ENCODE data around the gene METTL15.
A peak's percentile ranks its signal among the peaks of the same experiment; 100 is the strongest.
"Not testable (repeated sequence)": the region's sequence is repeated elsewhere in the genome, so short reads cannot be mapped to it uniquely, and the experiment has no call there.

METTL15 gene

DNA sequence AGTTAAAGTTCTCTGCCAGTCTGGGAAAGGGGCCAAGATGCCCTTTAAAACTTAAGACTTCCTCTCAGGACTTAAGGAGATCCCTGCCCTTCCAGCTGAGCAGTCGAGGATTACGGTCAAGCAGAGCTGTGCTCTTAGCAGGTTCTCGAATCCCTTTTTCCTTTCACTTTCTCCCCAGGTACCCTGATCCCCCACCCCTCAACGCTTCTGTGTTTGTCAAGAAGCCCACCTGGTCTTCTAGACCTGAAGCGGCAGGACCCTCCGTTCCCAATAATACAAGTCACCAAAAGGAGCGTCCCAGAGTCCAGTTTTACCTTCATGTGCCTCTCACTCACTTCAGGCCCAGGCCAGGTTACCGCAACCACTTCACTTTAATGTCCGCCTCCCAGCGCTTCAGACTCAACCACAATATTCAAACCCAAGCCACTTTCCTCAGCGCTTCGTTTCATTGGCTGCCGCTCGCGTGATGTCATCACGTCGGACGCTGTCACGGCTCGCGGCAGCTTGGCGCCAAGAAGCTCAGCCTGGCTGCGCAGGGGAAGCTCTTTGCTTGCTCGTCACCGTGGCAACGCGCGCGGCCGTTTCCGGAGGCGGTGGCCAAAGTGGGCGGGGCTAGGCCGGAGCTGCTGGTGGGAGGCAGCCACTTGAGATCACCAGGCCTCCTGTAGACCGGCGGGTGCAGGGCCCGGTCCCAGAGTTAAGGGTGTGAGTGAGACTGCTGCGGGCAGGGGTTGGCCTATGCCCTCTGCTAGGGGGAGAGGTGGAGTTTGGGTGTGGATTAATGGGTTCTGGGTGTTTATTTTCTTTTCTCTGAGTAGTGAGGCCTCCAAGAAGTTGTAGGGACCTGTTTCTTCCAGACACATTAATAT lies at the start of gene METTL15, which contains the start of gene KIF18A:
METTL15 (plus strand) TSS at position 639 of the 869 bp plus-strand sequence. CDS start 4,947 bp downstream, outside the sequence.
KIF18A (minus strand) TSS at position 407 of the 869 bp plus-strand sequence. CDS start 10,209 bp downstream, outside the sequence.
- peak; percentile 92 to 96 for DNase-seq

GRCh38 chr11:28071305-28071704 lies 36.9 kb upstream of the METTL15 start:
- DNase-seq = no peak

GRCh38 chr11:28072321-28072720 lies 35.9 kb upstream of the METTL15 start:
- no peak for DNase-seq

GRCh38 chr11:28077521-28077920 lies 30.7 kb upstream of the METTL15 start:
- DNase-seq = no peak

GRCh38 chr11:28083118-28083517 lies 25.1 kb upstream of the METTL15 start:
- no peak for DNase-seq

GRCh38 chr11:28086569-28086968 lies 21.6 kb upstream of the METTL15 start:
- no peak for DNase-seq

DNA sequence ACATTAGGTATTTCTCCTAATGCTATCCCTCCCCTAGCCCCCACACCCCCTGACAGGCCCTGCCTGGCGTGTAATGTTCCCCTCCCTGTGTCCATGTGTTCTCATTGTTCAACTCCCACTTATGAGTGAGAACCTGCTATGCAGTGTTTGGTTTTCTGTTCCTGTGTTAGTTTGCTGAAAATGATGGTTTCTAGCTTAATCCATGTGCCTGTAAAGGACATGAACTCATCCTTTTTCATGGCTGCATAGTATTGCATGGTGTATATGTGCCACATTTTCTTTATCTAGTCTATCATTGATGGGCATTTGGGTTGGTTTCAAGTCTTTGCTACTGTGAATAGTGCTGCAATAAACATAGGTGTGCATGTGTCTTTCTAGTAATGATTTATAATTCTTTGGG lies 21.0 kb upstream of the METTL15 start:
- DNase-seq = not testable (repeated sequence)

GRCh38 chr11:28087693-28088092 lies 20.5 kb upstream of the METTL15 start:
- not testable (repeated sequence) for DNase-seq

GRCh38 chr11:28089378-28089777 lies 18.8 kb upstream of the METTL15 start:
- no peak for DNase-seq

DNA sequence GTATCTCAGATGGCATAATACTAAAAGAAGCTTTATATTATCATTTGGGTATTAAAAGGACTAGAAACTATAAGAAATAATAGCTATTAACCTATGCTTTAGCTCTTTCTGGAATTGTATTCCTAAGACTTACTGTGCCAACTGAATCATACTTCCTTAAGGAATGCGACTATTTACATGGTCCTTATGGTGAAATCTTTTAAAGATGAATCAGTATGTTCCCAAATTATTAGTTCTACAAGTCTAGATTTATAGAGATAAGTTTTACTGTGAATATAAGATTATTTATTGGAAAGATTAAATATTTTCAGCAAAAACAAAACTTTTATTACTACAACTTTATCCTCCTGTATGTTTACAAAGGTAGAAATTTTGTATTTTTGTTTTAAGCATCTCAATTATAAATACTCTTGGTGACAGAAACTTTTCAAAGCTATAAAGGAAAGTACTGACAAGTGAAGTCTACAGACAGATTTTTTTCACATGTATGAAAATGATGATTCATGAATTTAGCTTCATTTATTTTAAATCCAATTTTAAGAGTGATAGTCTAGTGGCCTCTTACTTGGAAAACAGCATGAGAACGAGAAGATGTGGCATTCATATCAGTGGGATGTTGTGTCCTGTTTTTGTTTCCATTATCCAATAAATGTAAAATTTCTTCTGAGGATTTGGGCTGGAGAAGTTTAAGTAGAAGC lies 18.0 kb upstream of the METTL15 start:
- no peak for DNase-seq

GRCh38 chr11:28092786-28093185 lies 15.4 kb upstream of the METTL15 start:
- DNase-seq = no peak

- no peak for DNase-seq
Observed at GRCh38 chr11:28098257-28098656, 9.9 kb upstream of the METTL15 start.

GRCh38 chr11:28099715-28100114 lies 8.5 kb upstream of the METTL15 start:
- DNase-seq = no peak

- DNase-seq = no peak
Observed at GRCh38 chr11:28100665-28101064, 7.5 kb upstream of the METTL15 start.

DNA sequence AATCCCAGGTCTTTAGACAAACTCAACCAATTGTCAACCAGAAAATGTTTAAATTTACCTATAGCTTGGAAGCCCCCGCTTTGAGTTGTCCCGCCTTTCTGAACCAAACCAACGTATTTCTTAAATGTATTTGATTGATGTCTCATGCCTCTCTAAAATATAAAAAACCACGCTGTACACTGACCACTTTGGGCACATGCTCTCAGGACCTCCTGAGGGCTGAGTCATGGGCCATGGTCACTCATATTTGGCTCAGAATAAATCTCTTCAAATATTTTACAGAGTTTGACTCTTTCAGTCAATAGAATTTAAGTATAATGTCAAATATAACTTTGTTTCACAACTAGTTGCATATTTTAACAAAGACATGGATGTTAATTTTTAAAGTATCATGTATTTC lies 5.9 kb upstream of the METTL15 start:
- not testable (repeated sequence) for DNase-seq

DNA sequence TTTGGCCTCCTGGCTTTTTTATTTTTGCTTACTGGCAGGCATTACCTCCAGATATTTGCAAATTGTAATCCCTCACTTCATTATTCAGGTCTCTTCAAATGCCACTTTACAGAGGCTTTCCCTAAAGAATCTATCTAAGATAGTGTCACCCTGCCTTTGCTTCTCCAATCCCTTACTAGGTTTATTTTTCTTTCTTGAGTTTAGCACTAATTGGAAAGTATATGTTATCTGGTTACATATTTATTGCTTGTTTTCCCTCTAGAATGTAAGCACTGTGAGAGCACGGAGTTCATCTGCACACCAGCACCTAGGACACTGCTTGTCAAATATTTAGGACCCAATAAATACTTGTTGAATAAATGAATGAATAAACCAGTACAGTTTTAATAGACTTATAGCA lies 3.8 kb upstream of the METTL15 start:
- no peak for DNase-seq

GRCh38 chr11:28104984-28105383 lies 3.2 kb upstream of the METTL15 start:
- DNase-seq = no peak

GRCh38 chr11:28105869-28106268 lies 2.3 kb upstream of the METTL15 start:
- no peak for DNase-seq

GRCh38 chr11:28106353-28107043 lies 1.7 kb upstream of the METTL15 start:
- DNase-seq = no peak

- peak; percentile 47 to 52 for DNase-seq
Observed at GRCh38 chr11:28107191-28107749, 918 bp upstream of the METTL15 start.

DNA sequence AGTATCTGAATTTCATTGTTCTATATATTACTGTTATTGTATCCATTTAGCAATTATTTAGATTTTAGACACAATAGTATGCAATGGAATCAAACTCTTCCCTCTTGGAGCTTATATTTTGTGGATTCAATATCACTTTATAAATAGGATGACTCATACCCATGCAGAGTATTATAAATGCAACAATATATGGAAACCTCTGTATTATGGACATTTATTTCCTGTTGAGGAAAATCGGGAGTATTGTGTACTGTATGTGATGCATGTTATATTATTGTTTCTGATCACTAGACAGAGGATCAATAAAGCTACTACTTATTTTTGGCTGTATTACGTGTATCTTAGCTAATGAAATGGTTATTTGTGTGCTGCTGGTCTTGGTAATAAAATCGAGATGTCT lies 770 bp downstream of the METTL15 start:
- DNase-seq = no peak

- peak; percentile 26 to 53 for DNase-seq
Observed at GRCh38 chr11:28110108-28110820, 2.1 kb downstream of the METTL15 start.

All from AML-193 (cell line).